MG63 (cell line): Measurements from ENCODE around the gene ASL. TPM values are rescaled to one million over a fixed set of nuclear protein-coding genes. Genes with fewer than 3 reads are reported as not detected.
"Not testable (repeated sequence)": the region's sequence is repeated elsewhere in the genome, so short reads cannot be mapped to it uniquely, and the experiment has no call there.

Source experiments
- DNase-seq: peaks from one replicate; pipeline ENCODE4 v3.0.0-alpha.2; 2020
- H3K27me3 ChIP-seq: fragments of 250-450 bp; sonication (Bioruptor Pico); 2 replicates; pipeline ENCODE4 v1.5.1; 2020; ENCODE audit warnings: mild to moderate bottlenecking, moderate library complexity
- H3K36me3 ChIP-seq: fragments of 250-450 bp; sonication (Bioruptor Pico); 2 replicates; pipeline ENCODE4 v1.5.1; 2020; ENCODE audit warnings: mild to moderate bottlenecking, moderate library complexity
- H3K4me3 ChIP-seq: fragments of 250-450 bp; sonication (Bioruptor Pico); 2 replicates; pipeline ENCODE4 v1.5.1; 2020; ENCODE audit warnings: mild to moderate bottlenecking, moderate library complexity
- H3K9me3 ChIP-seq: fragments of 250-450 bp; sonication (Bioruptor Pico); 2 replicates; pipeline ENCODE4 v1.5.1; 2020; ENCODE audit warnings: mild to moderate bottlenecking, moderate library complexity
- total RNA-seq: library from RNA; depleted of rRNA; stranded (reverse); fragments of >200 nt; shearing (Covaris generic); gene quantifications from 2 replicates; pipeline ENCODE4 v1.2.3, GENCODE V29; 2014; ENCODE audit warnings: low replicate concordance; rRNA removed

Gene ASL
- 18.4 and 31.4 TPM in 2 replicates for total RNA-seq

DNA sequence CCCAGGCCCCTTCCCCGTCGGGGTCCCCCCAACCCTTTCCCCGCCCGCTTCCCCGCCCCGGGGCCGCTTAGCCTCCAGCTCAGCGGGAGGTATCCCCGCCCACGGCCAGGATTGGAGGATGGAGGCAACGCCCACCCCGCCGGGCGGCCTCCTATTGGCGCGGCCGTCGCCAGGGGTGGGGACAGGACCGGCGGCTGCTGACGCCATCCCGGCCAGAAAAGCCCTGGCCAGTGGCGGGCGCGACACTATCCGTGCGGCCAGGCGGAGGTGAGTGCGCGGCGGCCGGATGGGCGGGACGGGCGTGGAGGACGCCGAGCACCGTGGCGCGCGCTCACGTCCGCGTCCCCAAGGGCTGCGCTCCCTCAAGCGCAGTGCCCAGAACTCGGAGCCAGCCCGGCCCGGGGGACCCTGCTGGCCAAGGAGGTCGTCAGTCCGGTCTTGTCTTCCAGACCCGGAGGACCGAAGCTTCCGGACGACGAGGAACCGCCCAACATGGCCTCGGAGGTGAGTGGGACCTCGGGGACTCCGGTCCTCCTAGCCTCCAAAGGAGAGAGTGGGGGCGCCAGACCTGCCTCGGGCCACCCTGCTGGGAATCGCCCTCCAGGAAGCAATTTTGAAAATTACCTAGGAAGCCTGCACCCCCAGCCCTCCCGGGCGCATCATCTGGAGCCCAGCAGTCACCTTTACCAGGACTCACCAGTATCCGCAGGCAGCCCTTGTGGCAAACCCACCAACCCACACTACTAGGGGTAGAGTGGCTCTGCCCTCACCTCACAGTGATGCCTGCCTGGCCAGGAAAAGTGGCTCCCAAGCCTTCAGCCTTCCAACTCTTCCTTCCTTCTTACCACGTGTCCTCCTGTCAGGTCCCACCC, at the start of gene ASL:
Gene ASL (plus strand): TSS at position 230 of the 872 bp plus-strand sequence. CDS start 263 bp downstream, at position 493.
- H3K9me3 ChIP-seq = no peaks in the 10 kb centered on the region
- H3K4me3 ChIP-seq = peak within 1 kb of the TSS; percentile 74
- DNase-seq = peak; percentile 88
- no peaks in the 10 kb centered on the region for H3K27me3 ChIP-seq
- H3K36me3 ChIP-seq = no peaks in the 10 kb centered on the region

DNA sequence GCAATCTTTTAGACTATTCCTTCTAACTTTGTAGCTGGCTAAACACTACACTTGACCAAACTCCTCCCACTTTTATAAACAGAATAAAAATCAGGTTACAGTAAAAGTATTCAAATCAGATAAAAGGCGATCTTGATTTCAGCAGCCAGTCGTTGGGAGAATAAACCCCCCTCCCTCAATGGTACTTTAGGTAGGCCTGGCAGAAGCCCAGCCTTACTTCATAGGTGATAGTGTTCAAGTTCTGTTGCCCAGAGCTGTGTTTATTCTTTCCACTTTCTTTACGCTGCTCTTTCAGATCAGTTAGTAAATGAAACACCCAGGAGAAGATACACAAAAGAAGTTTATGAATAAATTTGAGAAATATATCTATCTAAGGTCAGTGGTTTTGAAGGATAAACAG, 47.3 kb upstream of the ASL start:
- not testable (repeated sequence) for H3K36me3 ChIP-seq, H3K9me3 ChIP-seq, H3K4me3 ChIP-seq

DNA sequence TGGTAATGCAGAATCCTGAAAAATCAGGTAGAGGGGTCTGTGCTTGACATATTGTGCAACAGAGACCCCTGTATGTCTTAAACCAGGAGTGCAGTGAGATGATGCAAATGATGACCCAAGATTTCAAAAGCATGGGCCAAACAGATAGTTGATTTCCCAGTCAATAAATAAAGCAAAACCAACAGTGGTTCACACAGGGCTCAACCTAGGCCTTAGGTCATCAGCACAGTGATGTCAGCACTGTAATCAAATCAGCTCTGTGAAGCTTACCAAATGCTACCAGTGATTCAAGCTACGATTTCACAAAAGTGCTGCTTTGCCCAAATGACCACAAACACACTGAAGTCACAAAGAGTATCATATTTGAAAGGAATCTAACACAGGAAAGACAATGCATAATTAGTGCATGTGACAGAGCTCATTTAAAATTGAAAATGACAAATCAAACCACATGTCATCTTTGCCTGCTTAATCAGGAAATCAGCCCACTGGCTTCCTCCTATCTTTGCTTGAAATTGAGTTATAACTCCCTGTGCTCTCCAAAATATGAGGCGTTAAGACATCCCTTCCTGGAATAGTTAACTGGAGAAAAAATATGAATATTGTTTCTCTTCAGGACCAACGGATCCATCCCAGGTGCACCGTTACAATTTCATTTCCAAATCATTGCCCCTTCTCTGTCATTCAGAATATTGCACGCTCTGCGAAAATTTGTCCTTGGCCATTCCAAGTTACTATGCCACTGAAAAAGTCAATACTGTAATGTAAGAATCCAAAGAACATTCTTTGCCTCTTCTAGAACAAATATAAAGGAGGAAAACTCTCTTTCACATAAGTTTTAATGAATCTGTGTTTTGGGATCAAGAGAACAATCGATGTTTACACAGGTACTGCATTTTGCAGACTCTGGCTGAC, 41.9 kb upstream of the ASL start:
- no peak for DNase-seq
- Histone ChIP-seq H3K9me3 (no peaks in the 10 kb centered on the region), H3K36me3 (no peaks in the 10 kb centered on the region), H3K4me3 (no peak overlapping the region), H3K27me3 (no peaks in the 10 kb centered on the region)

More for the DNA sequence above, 47.3 kb upstream of the ASL start:
- H3K27me3 ChIP-seq, DNase-seq: not testable (repeated sequence)

DNA sequence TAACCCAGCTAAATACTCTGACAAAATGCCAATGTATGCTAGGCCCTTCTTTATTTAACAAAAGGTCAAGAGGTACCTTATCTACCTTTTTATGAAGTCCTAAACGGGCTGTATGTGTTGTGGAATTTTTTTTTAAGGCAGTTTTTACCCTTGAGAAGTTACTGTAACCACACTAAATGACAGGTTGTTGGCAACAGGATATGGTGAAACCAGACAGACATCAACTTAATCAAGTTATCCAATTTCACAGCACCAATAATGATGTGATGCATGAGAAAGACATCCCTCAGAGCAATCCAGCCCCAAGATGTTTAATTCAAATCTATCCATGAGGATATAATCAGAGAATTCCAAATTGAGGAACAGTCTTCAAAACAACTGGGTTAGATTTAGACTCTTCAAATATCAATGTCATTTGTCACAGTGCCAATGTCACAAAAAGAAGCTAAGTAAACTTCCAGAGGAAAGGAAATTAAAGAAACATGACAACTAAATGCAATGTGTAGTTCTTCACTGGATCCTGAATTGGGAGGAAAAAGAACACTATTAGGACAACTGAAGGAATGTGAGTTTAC, 41.1 kb upstream of the ASL start:
- H3K36me3 ChIP-seq, H3K27me3 ChIP-seq, H3K4me3 ChIP-seq, H3K9me3 ChIP-seq, DNase-seq: not testable (repeated sequence)

GRCh38 chr7:66036382-66036781, 39.2 kb upstream of the ASL start:
- DNase-seq = no peak

DNA sequence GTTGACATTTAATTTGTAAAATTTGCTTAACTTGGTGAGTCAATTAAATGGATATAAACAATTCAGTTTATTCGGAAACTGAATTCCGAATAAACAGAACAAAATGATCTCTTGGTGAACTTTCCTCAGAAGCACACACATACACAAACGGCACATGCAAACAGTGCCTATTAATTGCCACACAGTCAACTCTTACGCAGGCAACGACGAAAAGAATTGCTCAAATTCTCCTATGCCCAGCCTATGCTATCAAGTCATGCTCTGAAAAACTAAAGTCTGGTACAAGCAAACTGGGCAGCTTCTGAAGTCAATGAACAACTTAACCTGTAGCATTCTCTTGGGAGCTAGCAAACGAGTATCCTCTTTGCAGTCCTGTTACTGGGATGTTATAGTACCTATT, 38.8 kb upstream of the ASL start:
- H3K27me3 ChIP-seq = no peaks in the 10 kb centered on the region
- H3K36me3 ChIP-seq = no peaks in the 10 kb centered on the region
- no peaks in the 10 kb centered on the region for H3K9me3 ChIP-seq
- no peak overlapping the region for H3K4me3 ChIP-seq
- no peak for DNase-seq

More at GRCh38 chr7:66036382-66036781, 39.2 kb upstream of the ASL start:
- Histone ChIP-seq H3K36me3 (no peaks in the 10 kb centered on the region), H3K4me3 (no peak overlapping the region), H3K9me3 (no peaks in the 10 kb centered on the region), H3K27me3 (no peaks in the 10 kb centered on the region)

DNA sequence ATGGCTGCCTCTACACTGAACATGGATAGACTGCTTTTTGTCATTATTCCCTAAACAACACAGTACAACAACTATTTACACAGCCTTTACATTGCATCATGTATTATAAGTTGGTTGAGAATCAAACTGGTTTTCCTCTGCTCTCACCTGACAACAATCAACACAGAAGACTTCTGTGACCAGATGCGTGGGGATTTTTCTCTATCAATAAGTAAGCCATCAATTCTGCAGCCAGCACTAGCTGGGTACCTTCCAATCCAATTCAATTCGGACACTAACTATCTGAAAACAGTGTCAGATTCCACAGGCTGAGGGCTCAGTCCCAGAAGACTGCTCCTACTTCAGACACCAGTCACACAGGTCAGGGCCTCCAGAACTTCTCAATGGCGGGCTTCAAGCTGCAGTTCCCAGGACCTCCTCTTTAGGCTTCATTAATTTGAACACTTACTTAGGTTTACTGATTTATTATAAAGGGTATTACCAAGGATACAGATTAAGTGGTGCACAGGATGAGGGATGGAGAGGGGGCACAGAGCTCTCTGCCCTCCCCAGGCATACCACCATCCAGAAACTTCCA, 36.4 kb upstream of the ASL start:
- no peaks in the 10 kb centered on the region for H3K27me3 ChIP-seq
- H3K36me3 ChIP-seq = no peaks in the 10 kb centered on the region
- H3K4me3 ChIP-seq = no peak overlapping the region
- no peak for DNase-seq
- no peaks in the 10 kb centered on the region for H3K9me3 ChIP-seq

DNA sequence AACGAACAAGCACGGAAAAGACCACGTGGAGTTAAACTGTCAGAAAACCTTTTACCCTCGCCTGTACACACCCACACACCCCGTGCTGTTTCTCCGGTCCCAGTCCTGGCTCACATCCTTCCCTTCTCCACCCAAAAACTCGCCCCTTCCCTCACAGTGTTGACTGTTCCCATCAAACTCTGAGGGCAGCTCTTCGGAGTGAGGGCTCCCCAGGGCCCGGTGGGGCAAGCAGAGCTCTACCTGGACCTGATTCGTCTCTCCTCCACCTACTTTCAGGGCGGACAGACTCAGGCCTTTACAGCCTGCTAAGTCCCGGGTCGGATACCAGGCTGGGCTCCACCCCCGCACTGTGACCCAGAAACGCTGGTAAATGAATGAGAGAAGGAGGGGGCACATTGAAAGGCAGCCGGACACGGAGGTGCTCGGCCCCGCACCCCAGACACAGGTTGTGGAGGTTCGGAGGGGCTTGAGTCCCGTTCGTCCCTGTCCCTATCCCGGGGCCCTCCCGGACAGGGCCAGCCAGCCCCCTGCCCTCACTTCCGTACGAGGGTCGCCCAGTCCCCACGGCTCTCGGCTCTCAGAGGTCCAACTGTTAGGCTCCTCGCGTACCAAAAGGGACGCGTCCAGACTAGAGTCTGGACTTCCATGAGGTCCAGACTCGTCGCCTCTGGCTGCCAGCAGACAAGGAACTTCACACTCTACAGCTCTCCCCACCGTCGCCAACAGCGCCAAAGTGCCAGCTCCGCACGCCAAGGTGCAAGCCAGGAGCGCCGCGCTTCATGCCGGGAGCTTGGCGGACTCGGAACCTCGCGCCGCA, 31.7 kb upstream of the ASL start:
- Histone ChIP-seq H3K4me3 (no peak overlapping the region), H3K27me3 (no peaks in the 10 kb centered on the region), H3K9me3 (no peaks in the 10 kb centered on the region), H3K36me3 (no peaks in the 10 kb centered on the region)
- no peak for DNase-seq

GRCh38 chr7:66044498-66044854, 31.1 kb upstream of the ASL start:
- not testable (repeated sequence) for H3K9me3 ChIP-seq, H3K4me3 ChIP-seq, H3K27me3 ChIP-seq, DNase-seq, H3K36me3 ChIP-seq

GRCh38 chr7:66047426-66047825, 28.2 kb upstream of the ASL start:
- Histone ChIP-seq H3K36me3 (no peaks in the 10 kb centered on the region), H3K27me3 (no peaks in the 10 kb centered on the region), H3K9me3 (no peaks in the 10 kb centered on the region), H3K4me3 (no peak overlapping the region)
- DNase-seq = peak; percentile 92

- H3K4me3 ChIP-seq, H3K27me3 ChIP-seq, H3K36me3 ChIP-seq, DNase-seq, H3K9me3 ChIP-seq: not testable (repeated sequence)
Measured at GRCh38 chr7:66049886-66050285, 25.7 kb upstream of the ASL start.

GRCh38 chr7:66050337-66050957, 25.2 kb upstream of the ASL start:
- Histone ChIP-seq H3K4me3 (no peak overlapping the region), H3K27me3 (no peaks in the 10 kb centered on the region), H3K9me3 (no peaks in the 10 kb centered on the region), H3K36me3 (no peaks in the 10 kb centered on the region)
- no peak for DNase-seq

DNA sequence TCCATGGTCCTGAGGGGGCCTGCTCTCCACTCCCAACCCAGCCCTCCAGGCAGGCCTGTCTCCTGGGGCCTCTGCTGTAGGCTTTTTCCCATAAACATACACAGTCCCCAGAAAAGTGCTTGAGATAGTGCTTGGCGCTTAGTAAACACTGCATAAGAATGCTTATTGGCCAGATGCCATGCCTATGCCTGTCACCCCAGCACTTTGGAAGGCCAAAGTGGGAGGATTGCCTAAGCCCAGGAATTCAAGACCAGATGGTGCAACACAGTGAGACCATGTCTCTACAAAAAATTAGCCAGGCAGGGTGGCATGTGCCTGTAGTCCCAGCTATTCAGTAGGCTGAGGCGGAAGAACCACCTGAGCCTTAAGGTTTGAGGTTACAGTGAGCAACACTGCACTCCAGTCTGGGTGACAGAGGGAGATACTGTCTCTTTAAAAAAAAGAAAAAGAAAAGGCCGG, 24.6 kb upstream of the ASL start:
- Histone ChIP-seq H3K9me3 (no peaks in the 10 kb centered on the region), H3K4me3 (no peak overlapping the region)

DNA sequence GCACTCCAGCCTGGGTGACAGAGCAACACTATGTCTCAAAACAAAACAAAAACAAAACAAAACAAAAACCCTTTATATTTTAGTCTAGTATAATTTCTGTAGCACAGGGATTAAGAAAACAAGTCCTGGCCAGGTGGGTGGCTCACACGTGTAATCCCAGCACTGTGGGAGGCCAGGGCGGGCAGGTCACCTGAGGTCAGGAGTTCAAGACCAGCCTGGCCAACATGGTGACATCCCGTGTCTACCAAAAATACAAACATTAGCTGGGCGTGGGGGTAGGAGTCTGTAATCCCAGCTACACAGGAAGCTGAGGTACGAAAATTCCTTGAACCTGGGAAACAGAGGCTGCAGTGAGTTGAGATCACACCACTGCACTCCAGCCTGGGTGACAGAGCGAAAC, 23.2 kb upstream of the ASL start:
- no peak overlapping the region for H3K4me3 ChIP-seq
- no peaks in the 10 kb centered on the region for H3K36me3 ChIP-seq
- no peak for DNase-seq
- no peaks in the 10 kb centered on the region for H3K27me3 ChIP-seq
- no peaks in the 10 kb centered on the region for H3K9me3 ChIP-seq

More for the DNA sequence above, 24.6 kb upstream of the ASL start:
- Histone ChIP-seq H3K36me3 (no peaks in the 10 kb centered on the region), H3K27me3 (no peaks in the 10 kb centered on the region)
- DNase-seq = peak; percentile 81

GRCh38 chr7:66054063-66054462, 21.6 kb upstream of the ASL start:
- Histone ChIP-seq H3K27me3 (no peaks in the 10 kb centered on the region), H3K4me3 (no peak overlapping the region), H3K9me3 (no peaks in the 10 kb centered on the region), H3K36me3 (no peaks in the 10 kb centered on the region)
- DNase-seq = no peak
